ENCODE data around the gene SRGAP2C. TPM values are rescaled to one million over a fixed set of nuclear protein-coding genes. Genes with fewer than 3 reads are reported as not detected.
"Not testable (repeated sequence)": the region's sequence is repeated elsewhere in the genome, so short reads cannot be mapped to it uniquely, and the experiment has no call there.

Gene SRGAP2C
- total RNA-seq, 4 donors from 2014 or later: 4.1 to 8.7 (median 6.6) TPM

GRCh38 chr1:121160118-121160517 lies 24.7 kb upstream of the SRGAP2C start:
- in situ Hi-C loops (cut with MboI; ENCODE audit: low pct_ligation_motif_present in 1 of 4, low pct_unique_long_range_greater_than_20kb in 1 of 4, low sequenced_read_pairs in 3 of 4); H3K27ac ChIP-seq; H3K9me3 ChIP-seq; intact Hi-C loops (cut with DNase I; ENCODE audit: low total_unique reads); DNase-seq; H3K36me3 ChIP-seq; H3K4me1 ChIP-seq; H3K4me3 ChIP-seq; H3K27me3 ChIP-seq: not testable (repeated sequence)
- WGBS, 2 donors (ENCODE audit: low coverage in 1 of 2): 69% methylated on average over 2 of the region's 2 CpGs; no CpG with 5 or more reads in 1 of the 2 donors

- H3K4me3 ChIP-seq; H3K36me3 ChIP-seq; H3K27ac ChIP-seq; intact Hi-C loops (cut with DNase I; ENCODE audit: low total_unique reads); H3K4me1 ChIP-seq; H3K27me3 ChIP-seq; DNase-seq; H3K9me3 ChIP-seq; in situ Hi-C loops (cut with MboI; ENCODE audit: low pct_ligation_motif_present in 1 of 4, low pct_unique_long_range_greater_than_20kb in 1 of 4, low sequenced_read_pairs in 3 of 4): not testable (repeated sequence)
- 85% methylated on average over 3 of the region's 6 CpGs; no CpG with 5 or more reads in 1 of the 2 donors for WGBS, 2 donors (ENCODE audit: low coverage in 1 of 2)
Observed at GRCh38 chr1:121161199-121161901, 23.4 kb upstream of the SRGAP2C start.

- WGBS, 2 donors (ENCODE audit: low coverage in 1 of 2): 78 to 85% methylated on average over 3 of the region's 5 CpGs
- H3K36me3 ChIP-seq; H3K27ac ChIP-seq; DNase-seq; H3K27me3 ChIP-seq; H3K4me3 ChIP-seq; intact Hi-C loops (cut with DNase I; ENCODE audit: low total_unique reads); H3K9me3 ChIP-seq; H3K4me1 ChIP-seq; in situ Hi-C loops (cut with MboI; ENCODE audit: low pct_ligation_motif_present in 1 of 4, low pct_unique_long_range_greater_than_20kb in 1 of 4, low sequenced_read_pairs in 3 of 4): not testable (repeated sequence)
Observed at GRCh38 chr1:121163850-121164757, 20.7 kb upstream of the SRGAP2C start.

GRCh38 chr1:121165296-121165695 lies 19.5 kb upstream of the SRGAP2C start:
- H3K27ac ChIP-seq; H3K36me3 ChIP-seq; H3K4me3 ChIP-seq; in situ Hi-C loops (cut with MboI; ENCODE audit: low pct_ligation_motif_present in 1 of 4, low pct_unique_long_range_greater_than_20kb in 1 of 4, low sequenced_read_pairs in 3 of 4); intact Hi-C loops (cut with DNase I; ENCODE audit: low total_unique reads); DNase-seq; H3K27me3 ChIP-seq; H3K9me3 ChIP-seq; H3K4me1 ChIP-seq: not testable (repeated sequence)

GRCh38 chr1:121167225-121167738 lies 17.5 kb upstream of the SRGAP2C start:
- H3K4me3 ChIP-seq; H3K27ac ChIP-seq; intact Hi-C loops (cut with DNase I; ENCODE audit: low total_unique reads); in situ Hi-C loops (cut with MboI; ENCODE audit: low pct_ligation_motif_present in 1 of 4, low pct_unique_long_range_greater_than_20kb in 1 of 4, low sequenced_read_pairs in 3 of 4); DNase-seq; H3K36me3 ChIP-seq; H3K4me1 ChIP-seq; H3K9me3 ChIP-seq; H3K27me3 ChIP-seq: not testable (repeated sequence)
- WGBS, 2 donors (ENCODE audit: low coverage in 1 of 2): 78% methylated on average over 2 of the region's 2 CpGs; no CpG with 5 or more reads in 1 of the 2 donors

- WGBS, 2 donors (ENCODE audit: low coverage in 1 of 2): 93% methylated on average over 2 of the region's 3 CpGs; no CpG with 5 or more reads in 1 of the 2 donors
- H3K27me3 ChIP-seq; H3K4me1 ChIP-seq; H3K9me3 ChIP-seq; H3K4me3 ChIP-seq; DNase-seq; in situ Hi-C loops (cut with MboI; ENCODE audit: low pct_ligation_motif_present in 1 of 4, low pct_unique_long_range_greater_than_20kb in 1 of 4, low sequenced_read_pairs in 3 of 4); H3K36me3 ChIP-seq; H3K27ac ChIP-seq; intact Hi-C loops (cut with DNase I; ENCODE audit: low total_unique reads): not testable (repeated sequence)
Observed at GRCh38 chr1:121168152-121168668, 16.6 kb upstream of the SRGAP2C start.

GRCh38 chr1:121176649-121177048 lies 8.1 kb upstream of the SRGAP2C start:
- H3K9me3 ChIP-seq; H3K36me3 ChIP-seq; H3K4me1 ChIP-seq; in situ Hi-C loops (cut with MboI; ENCODE audit: low pct_ligation_motif_present in 1 of 4, low pct_unique_long_range_greater_than_20kb in 1 of 4, low sequenced_read_pairs in 3 of 4); DNase-seq; H3K4me3 ChIP-seq; H3K27ac ChIP-seq; H3K27me3 ChIP-seq; intact Hi-C loops (cut with DNase I; ENCODE audit: low total_unique reads): not testable (repeated sequence)
- WGBS, 2 donors (ENCODE audit: low coverage in 1 of 2): 88% methylated on average over 2 of the region's 2 CpGs; no CpG with 5 or more reads in 1 of the 2 donors

GRCh38 chr1:121178197-121178596 lies 6.6 kb upstream of the SRGAP2C start:
- H3K9me3 ChIP-seq; intact Hi-C loops (cut with DNase I; ENCODE audit: low total_unique reads); H3K4me1 ChIP-seq; H3K36me3 ChIP-seq; in situ Hi-C loops (cut with MboI; ENCODE audit: low pct_ligation_motif_present in 1 of 4, low pct_unique_long_range_greater_than_20kb in 1 of 4, low sequenced_read_pairs in 3 of 4); H3K27me3 ChIP-seq; H3K27ac ChIP-seq; DNase-seq; H3K4me3 ChIP-seq: not testable (repeated sequence)

GRCh38 chr1:121183867-121184266 lies 908 bp upstream of the SRGAP2C start:
- H3K4me1 ChIP-seq; H3K36me3 ChIP-seq; DNase-seq; in situ Hi-C loops (cut with MboI; ENCODE audit: low pct_ligation_motif_present in 1 of 4, low pct_unique_long_range_greater_than_20kb in 1 of 4, low sequenced_read_pairs in 3 of 4); intact Hi-C loops (cut with DNase I; ENCODE audit: low total_unique reads); H3K27ac ChIP-seq; H3K9me3 ChIP-seq; H3K27me3 ChIP-seq: not testable (repeated sequence)
- 1% methylated on average over 18 of the region's 31 CpGs; no CpG with 5 or more reads in 1 of the 2 donors for WGBS, 2 donors (ENCODE audit: low coverage in 1 of 2)
- peak overlapping the region in 3 of 4 donors; percentile 23 to 34 (median 30) for H3K4me3 ChIP-seq

- peak overlapping the region; percentile 73 to 90 (median 85) for H3K27ac ChIP-seq
- H3K9me3 ChIP-seq; H3K27me3 ChIP-seq; intact Hi-C loops (cut with DNase I; ENCODE audit: low total_unique reads); H3K36me3 ChIP-seq; in situ Hi-C loops (cut with MboI; ENCODE audit: low pct_ligation_motif_present in 1 of 4, low pct_unique_long_range_greater_than_20kb in 1 of 4, low sequenced_read_pairs in 3 of 4); H3K4me1 ChIP-seq: not testable (repeated sequence)
- no CpG with 5 or more reads among the region's 48 CpGs for WGBS, 2 donors (ENCODE audit: low coverage in 1 of 2)
- peak; percentile 12 for DNase-seq
- H3K4me3 ChIP-seq: peak overlapping the region in 3 of 4 donors; percentile 33 to 62 (median 47)
Observed at GRCh38 chr1:121185140-121185708, 449 bp downstream of the SRGAP2C start.
